ENCODE data around the gene CD59. TPM values are rescaled to one million over a fixed set of nuclear protein-coding genes. Genes with fewer than 3 reads are reported as not detected.
A peak's percentile ranks its signal among the peaks of the same experiment; 100 is the strongest.

The CD59 gene
- total and polyA plus RNA-seq, 10 of the 15 experiments (the other 5 are each of a cell fraction or from before 2014, with no cell fraction given), result 55.5 to 256 (median 181) TPM

GRCh38 chr11:33736148-33736812, at the start of gene CD59 (continued):
- TF ChIP-seq CBX5 (IDR thresholded peaks at IDR 0.05; ENCODE audit: low read depth), result no peak
- 0 out of 3 replicates have a peak, but pooled peaks have one; percentile 40 for TF ChIP-seq POU2F2 (IDR thresholded peaks at IDR 0.05; ENCODE audit: borderline replicate concordance, low read depth, low read length)
- TF ChIP-seq SP1 (IDR thresholded peaks at IDR 0.05; ENCODE audit: low read depth, low read length), result no peak
- no peak for TF ChIP-seq NFYA (IDR thresholded peaks at IDR 0.05; ENCODE audit: borderline replicate concordance, low read depth, low read length)
- TF ChIP-seq MTA3 (IDR thresholded peaks at IDR 0.05; ENCODE audit: borderline replicate concordance, low read length), result no peak
- TF ChIP-seq RB1 (IDR thresholded peaks at IDR 0.05; ENCODE audit: borderline replicate concordance), result peak; percentile 58; the same call in 1 of the 2 replicates
- 0 out of 2 replicates have a peak, but pooled peaks have one; percentile 8 for TF ChIP-seq TBL1XR1 (IDR thresholded peaks at IDR 0.05; ENCODE audit: low read depth, low read length)
- no peak for TF ChIP-seq SIX5 (IDR thresholded peaks at IDR 0.05; ENCODE audit: low read depth, low read length, severe bottlenecking)
- peak; percentile 57 for TF ChIP-seq NRF1 (conservative IDR thresholded peaks at IDR 0.05; ENCODE audit: low read depth, low read length)
- no peak for TF ChIP-seq RAD21 (IDR thresholded peaks at IDR 0.05; ENCODE audit: insufficient read depth, low read depth, low read length)

GRCh38 chr11:33785609-33786008, 49.4 kb upstream of the CD59 start:
- POLR2A ChIA-PET, result interaction anchor here (0.6 kb wide), 2 partner anchors 236 to 317 kb away, joined by 3 read pairs; no protein-coding TSS in a partner anchor
- Histone ChIP-seq H3K36me3 (ENCODE audit: control insufficient read depth in 2 of 2, insufficient read depth in 2 of 2, low read length in 1 of 2) (no peaks in the 10 kb centered on the region), H3K4me1 (ENCODE audit: control insufficient read depth, insufficient read depth, low read length) (no peaks in the 10 kb centered on the region; the same call in 1 of the 2 replicates), H2AFZ (ENCODE audit: control insufficient read depth, low read depth, low read length) (no peak overlapping the region), H3K9me3 (replicated peaks; ENCODE audit: control insufficient read depth, insufficient read depth, low read length) (no peaks in the 10 kb centered on the region; the same call in 2 of the 3 replicates), H3K79me2 (ENCODE audit: control insufficient read depth, insufficient read depth, low read length) (no peaks in the 10 kb centered on the region), H3K27me3 (replicated peaks in 1 of 2; ENCODE audit: control insufficient read depth in 2 of 2, insufficient read depth in 2 of 2, low read length in 1 of 2) (no peaks in the 10 kb centered on the region; a peak in 1 of 4 replicates), H3K4me3 (no peak overlapping the region), H4K20me1 (ENCODE audit: control insufficient read depth, insufficient read depth) (no peaks in the 10 kb centered on the region), H3K4me2 (ENCODE audit: control insufficient read depth, insufficient read depth) (no peak overlapping the region), H3K9ac (ENCODE audit: control insufficient read depth, insufficient read depth, low read length) (no peak overlapping the region), H3K27ac (ENCODE audit: control insufficient read depth, insufficient read depth) (no peak overlapping the region)
- RAD21 ChIA-PET (ENCODE audit: unreplicated experiment), result interaction anchor here (1.1 kb wide), 1 partner anchor 25 kb away, joined by 3 read pairs; no protein-coding TSS in a partner anchor
- TF ChIP-seq SUZ12 (IDR thresholded peaks at IDR 0.05; ENCODE audit: unreplicated experiment), result no peak
- no peak for TF ChIP-seq MYC (IDR thresholded peaks at IDR 0.05; ENCODE audit: insufficient read depth, insufficient read length, insufficient replicate concordance, low read length, severe bottlenecking)
- 62% methylated on average over 3 of the region's 3 CpGs for WGBS (ENCODE audit: insufficient coverage, insufficient replicate concordance, low lambda C conversion rate, missing lambda C conversion rate)
- no TSS peak for BruUV-seq (replicated peaks)
- in situ Hi-C loops (cut with MboI) (no loop called here), intact Hi-C loops (cut with micrococcal nuclease; ENCODE audit: unreplicated experiment) (no loop called here)
- no peak for DNase-seq (ENCODE audit: low read depth, low spot score)
- ATAC-seq, result no peak
- CTCF ChIA-PET, result interaction anchor here (1.1 to 2.2 kb wide), 3 partner anchors 43 to 49 kb away, joined by 3 to 7 read pairs (median 5); partner anchors contain the start of gene CD59
- no peak for FAIRE-seq
- SMC1A ChIA-PET (ENCODE audit: uncharacterized antibody, unreplicated experiment), result interaction anchor here (0.6 to 2.4 kb wide), 5 partner anchors 9 to 202 kb away, joined by 4 to 9 read pairs (median 5); no protein-coding TSS in a partner anchor
